ENCODE results near the gene TMEM170B.

GRCh38 chr6:11616200-11616611 lies 78.7 kb downstream of the TMEM170B start:
- TF ChIP-seq, protein P1, sequence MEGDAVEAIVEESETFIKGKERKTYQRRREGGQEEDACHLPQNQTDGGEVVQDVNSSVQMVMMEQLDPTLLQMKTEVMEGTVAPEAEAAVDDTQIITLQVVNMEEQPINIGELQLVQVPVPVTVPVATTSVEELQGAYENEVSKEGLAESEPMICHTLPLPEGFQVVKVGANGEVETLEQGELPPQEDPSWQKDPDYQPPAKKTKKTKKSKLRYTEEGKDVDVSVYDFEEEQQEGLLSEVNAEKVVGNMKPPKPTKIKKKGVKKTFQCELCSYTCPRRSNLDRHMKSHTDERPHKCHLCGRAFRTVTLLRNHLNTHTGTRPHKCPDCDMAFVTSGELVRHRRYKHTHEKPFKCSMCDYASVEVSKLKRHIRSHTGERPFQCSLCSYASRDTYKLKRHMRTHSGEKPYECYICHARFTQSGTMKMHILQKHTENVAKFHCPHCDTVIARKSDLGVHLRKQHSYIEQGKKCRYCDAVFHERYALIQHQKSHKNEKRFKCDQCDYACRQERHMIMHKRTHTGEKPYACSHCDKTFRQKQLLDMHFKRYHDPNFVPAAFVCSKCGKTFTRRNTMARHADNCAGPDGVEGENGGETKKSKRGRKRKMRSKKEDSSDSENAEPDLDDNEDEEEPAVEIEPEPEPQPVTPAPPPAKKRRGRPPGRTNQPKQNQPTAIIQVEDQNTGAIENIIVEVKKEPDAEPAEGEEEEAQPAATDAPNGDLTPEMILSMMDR (IDR thresholded peaks at IDR 0.05 in 4 of 5, conservative IDR thresholded peaks at IDR 0.05 in 1 of 5) = no peak
- no peak for TF ChIP-seq POLR2A (IDR thresholded peaks at IDR 0.05)

All from gastrocnemius medialis (tissue), 4 donors.